GM23338 (cell line): ENCODE data around the gene AMFR.

Experiments
- CTCF ChIP-seq, 2 experiments: fragments of 200-600 bp in 1 of 2; sonication (generic) in 1 of 2; conservative IDR thresholded peaks; 2 replicates each; pipeline versions ENCODE4 v1.5.1 to v1.6.1; 2016 to 2017; ENCODE audit warnings: antibody characterized with exemption in 2 of 2, low read depth in 2 of 2, mild to moderate bottlenecking in 2 of 2, moderate library complexity in 1 of 2
- EZH2phosphoT487 ChIP-seq: fragments of 200-600 bp; sonication (generic); IDR thresholded peaks from one replicate; pipeline ENCODE4 v1.8.1; 2018; ENCODE audit warnings: antibody characterized with exemption; ENCODE audit not compliant: unreplicated experiment

GRCh38 chr16:56320056-56320455 lies 105.3 kb downstream of the AMFR start:
- TF ChIP-seq CTCF (conservative IDR thresholded peaks at IDR 0.05; ENCODE audit: low read depth in 2 of 2) = no peak
- TF ChIP-seq EZH2phosphoT487 = no peak
